H1 (cell line): ENCODE measurements around the gene CBLB. TPM values are rescaled to one million over a fixed set of nuclear protein-coding genes. Genes with fewer than 3 reads are reported as not detected.

Source experiments
- ASH2L ChIP-seq: fragments of 200-600, 300-600 bp; sonication (generic); IDR thresholded peaks from one replicate; pipeline ENCODE4 v1.7.1; 2017; ENCODE audit warnings: low read length
- CTCF ChIP-seq, 3 experiments: IDR thresholded peaks; 1 replicate in 2 of 3; 2 replicates in 1 of 3; pipeline versions ENCODE4 v1.5.1 to v1.6.1; 2011; ENCODE audit warnings: low read length in 3 of 3, mild to moderate bottlenecking in 3 of 3, inconsistent platforms in 2 of 3, low read depth in 1 of 3, moderate library complexity in 1 of 3; ENCODE audit not compliant: insufficient read depth in 1 of 3; ENCODE audit errors: control extremely low read depth in 1 of 3
- polyA plus RNA-seq, 7 experiments: library from polyadenylated mRNA; depleted of rRNA in 3 of 7; stranded (reverse) in 5 of 7; unstranded in 2 of 7; fragments of >200 nt in 5 of 7; fragments of 200-250 nt in 2 of 7; gene quantifications; 1 replicate in 5 of 7; 2 replicates in 1 of 7; 4 replicates in 1 of 7; pipeline versions ENCODE4 v1.2.1 to v1.2.3, GENCODE V29; 2011 to 2013; ENCODE audit warnings: missing spikeins in 2 of 7, mixed read lengths in 2 of 7
- total RNA-seq: library from RNA; stranded (reverse); fragmentation: NEBNext Ultra II Directional; extraction: Animal tissue kit (Norgen Biotek cat#: 25700); gene quantifications from 2 replicates; pipeline ENCODE4 v1.2.1, GENCODE V29; 2021

Gene CBLB
- total and polyA plus RNA-seq, 2 of the 8 experiments (the other 6 are each of a cell fraction or from before 2014, with no cell fraction given): 14.5 to 26.0 TPM

GRCh38 chr3:105865016-105865623 lies 3.7 kb downstream of the CBLB start (continued):
- TF ChIP-seq ASH2L (no peak), CTCF (IDR thresholded peaks at IDR 0.05; ENCODE audit: control extremely low read depth in 1 of 3, insufficient read depth in 1 of 3, low read depth in 1 of 3, low read length in 3 of 3) (no peak)
